ENCODE results near the gene CADPS. TPM values are rescaled to one million over a fixed set of nuclear protein-coding genes. Genes with fewer than 3 reads are reported as not detected.

The CADPS gene
- total RNA-seq, 1 experiment from 2014 or later, result not detected

DNA sequence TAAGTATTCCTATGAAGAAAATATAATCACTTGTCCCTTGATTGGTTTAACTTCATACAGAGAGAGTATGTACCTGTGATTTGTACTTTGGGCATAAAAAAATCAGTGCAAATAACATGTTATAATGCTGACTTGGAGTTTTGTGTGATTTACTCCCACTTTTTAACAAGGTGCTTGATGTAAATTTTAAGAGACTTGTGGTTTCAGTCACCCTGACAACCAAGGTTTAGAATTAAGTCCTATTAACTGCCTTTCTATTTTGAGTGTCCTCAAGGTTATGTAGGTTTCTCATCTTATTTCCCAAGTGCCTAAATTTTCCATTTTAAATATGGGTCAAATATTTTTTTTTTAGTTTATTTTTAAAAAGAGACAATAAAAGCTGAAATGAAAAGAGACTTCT is 244.6 kb downstream of the CADPS start:
- TF ChIP-seq, protein P1, sequence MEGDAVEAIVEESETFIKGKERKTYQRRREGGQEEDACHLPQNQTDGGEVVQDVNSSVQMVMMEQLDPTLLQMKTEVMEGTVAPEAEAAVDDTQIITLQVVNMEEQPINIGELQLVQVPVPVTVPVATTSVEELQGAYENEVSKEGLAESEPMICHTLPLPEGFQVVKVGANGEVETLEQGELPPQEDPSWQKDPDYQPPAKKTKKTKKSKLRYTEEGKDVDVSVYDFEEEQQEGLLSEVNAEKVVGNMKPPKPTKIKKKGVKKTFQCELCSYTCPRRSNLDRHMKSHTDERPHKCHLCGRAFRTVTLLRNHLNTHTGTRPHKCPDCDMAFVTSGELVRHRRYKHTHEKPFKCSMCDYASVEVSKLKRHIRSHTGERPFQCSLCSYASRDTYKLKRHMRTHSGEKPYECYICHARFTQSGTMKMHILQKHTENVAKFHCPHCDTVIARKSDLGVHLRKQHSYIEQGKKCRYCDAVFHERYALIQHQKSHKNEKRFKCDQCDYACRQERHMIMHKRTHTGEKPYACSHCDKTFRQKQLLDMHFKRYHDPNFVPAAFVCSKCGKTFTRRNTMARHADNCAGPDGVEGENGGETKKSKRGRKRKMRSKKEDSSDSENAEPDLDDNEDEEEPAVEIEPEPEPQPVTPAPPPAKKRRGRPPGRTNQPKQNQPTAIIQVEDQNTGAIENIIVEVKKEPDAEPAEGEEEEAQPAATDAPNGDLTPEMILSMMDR (conservative IDR thresholded peaks at IDR 0.05; ENCODE audit: low read depth, low read length), result no peak
- TF ChIP-seq EZH2 (IDR thresholded peaks at IDR 0.05; ENCODE audit: borderline replicate concordance, low read depth, low read length, poor library complexity, severe bottlenecking), result no peak
- Histone ChIP-seq H3K36me3 (ENCODE audit: insufficient read depth, low read length, poor library complexity, severe bottlenecking) (no peaks in the 10 kb centered on the region), H3K4me1 (ENCODE audit: insufficient read depth, low read length, poor library complexity, severe bottlenecking) (no peaks in the 10 kb centered on the region), H3K27me3 (replicated peaks; ENCODE audit: insufficient read depth, low read depth, low read length, poor library complexity) (peaks cover 4% of the 10 kb centered on the region), H3K9me3 (ENCODE audit: low read depth, low read length, poor library complexity, severe bottlenecking) (no peaks in the 10 kb centered on the region), H3K4me3 (ENCODE audit: low read depth, low read length, poor library complexity, severe bottlenecking) (no peak overlapping the region), H3K27ac (ENCODE audit: low read depth, low read length, poor library complexity, severe bottlenecking) (no peak overlapping the region)
- no TSS peak for BruUV-seq (replicated peaks)
- no peak for DNase-seq (ENCODE audit: low spot score)
- ChIA-PET POLR2A (ENCODE audit: low non-redundant PET) (no interaction called here), CTCF (no interaction called here)
- intact Hi-C loops (cut with micrococcal nuclease; ENCODE audit: unreplicated experiment), result no loop called here

DNA sequence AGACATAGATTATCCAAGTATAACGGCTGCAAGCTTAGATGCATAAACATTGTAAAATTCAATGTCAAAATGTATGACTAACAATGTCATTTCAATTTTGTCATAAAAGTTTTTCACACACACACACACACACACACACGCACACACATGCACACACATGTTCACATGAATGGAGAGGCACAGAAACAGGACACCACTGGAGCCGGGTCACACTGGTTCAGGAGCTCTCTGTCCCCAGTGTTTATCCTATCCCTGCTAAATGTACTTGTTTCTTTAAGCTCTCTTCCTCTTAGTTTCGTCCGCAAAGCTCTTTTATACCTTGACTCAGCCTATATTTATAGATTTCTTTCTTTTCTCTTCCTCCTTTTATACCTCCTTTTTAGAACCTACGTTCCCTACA is 249.9 kb downstream of the CADPS start:
- H3K9me3 ChIP-seq (ENCODE audit: low read depth, low read length, poor library complexity, severe bottlenecking), result no peaks in the 10 kb centered on the region
- H3K4me1 ChIP-seq (ENCODE audit: insufficient read depth, low read length, poor library complexity, severe bottlenecking), result no peaks in the 10 kb centered on the region
- no peak overlapping the region for H3K27ac ChIP-seq (ENCODE audit: low read depth, low read length, poor library complexity, severe bottlenecking)
- TF ChIP-seq, protein P1 (conservative IDR thresholded peaks at IDR 0.05; ENCODE audit: low read depth, low read length), result no peak
- no peak for TF ChIP-seq EZH2 (IDR thresholded peaks at IDR 0.05; ENCODE audit: borderline replicate concordance, low read depth, low read length, poor library complexity, severe bottlenecking)
- no peak overlapping the region for H3K4me3 ChIP-seq (ENCODE audit: low read depth, low read length, poor library complexity, severe bottlenecking)
- intact Hi-C loops (cut with micrococcal nuclease; ENCODE audit: unreplicated experiment), result loop anchor here (10.0 kb wide), 1 partner anchor 710 kb away; no protein-coding TSS in a partner anchor
- CTCF ChIA-PET, result no interaction called here
- no TSS peak for BruUV-seq (replicated peaks)
- H3K27me3 ChIP-seq (replicated peaks; ENCODE audit: insufficient read depth, low read depth, low read length, poor library complexity), result no peaks in the 10 kb centered on the region
- no peak for DNase-seq (ENCODE audit: low spot score)
- no peaks in the 10 kb centered on the region for H3K36me3 ChIP-seq (ENCODE audit: insufficient read depth, low read length, poor library complexity, severe bottlenecking)
- POLR2A ChIA-PET (ENCODE audit: low non-redundant PET), result no interaction called here

DNA sequence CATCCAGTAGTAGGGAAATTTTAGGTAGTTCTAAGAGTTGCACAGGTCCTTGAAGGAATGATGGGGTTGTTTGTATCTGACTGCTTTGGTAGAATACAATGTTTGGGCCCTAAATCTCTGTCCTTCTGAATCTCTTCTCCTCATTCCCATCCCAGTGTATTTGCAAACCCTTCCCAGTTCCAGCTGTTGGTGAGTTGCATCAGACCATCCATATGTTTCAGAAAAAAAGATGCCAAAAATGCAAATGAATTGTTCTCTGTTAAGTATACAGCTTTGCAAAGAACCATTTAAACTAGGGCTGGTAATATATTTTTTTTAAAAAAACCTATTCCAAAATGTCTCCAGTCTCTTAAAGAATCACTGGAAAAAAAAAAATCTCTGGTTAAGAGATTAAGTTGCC is 251.0 kb downstream of the CADPS start:
- no TSS peak for BruUV-seq (replicated peaks)
- ChIA-PET POLR2A (ENCODE audit: low non-redundant PET) (interaction anchor here (0.6 kb wide), 1 partner anchor 187 kb away, joined by 8 read pairs; no protein-coding TSS in a partner anchor), CTCF (no interaction called here)
- DNase-seq (ENCODE audit: low spot score), result no peak
- Histone ChIP-seq H3K27me3 (replicated peaks; ENCODE audit: insufficient read depth, low read depth, low read length, poor library complexity) (no peaks in the 10 kb centered on the region), H3K9me3 (ENCODE audit: low read depth, low read length, poor library complexity, severe bottlenecking) (no peaks in the 10 kb centered on the region), H3K36me3 (ENCODE audit: insufficient read depth, low read length, poor library complexity, severe bottlenecking) (no peaks in the 10 kb centered on the region), H3K27ac (ENCODE audit: low read depth, low read length, poor library complexity, severe bottlenecking) (no peak overlapping the region), H3K4me3 (ENCODE audit: low read depth, low read length, poor library complexity, severe bottlenecking) (no peak overlapping the region), H3K4me1 (ENCODE audit: insufficient read depth, low read length, poor library complexity, severe bottlenecking) (no peaks in the 10 kb centered on the region)
- intact Hi-C loops (cut with micrococcal nuclease; ENCODE audit: unreplicated experiment), result loop anchor here (10.0 kb wide), 1 partner anchor 711 kb away; no protein-coding TSS in a partner anchor
- TF ChIP-seq, protein P1 (conservative IDR thresholded peaks at IDR 0.05; ENCODE audit: low read depth, low read length), result no peak
- TF ChIP-seq EZH2 (IDR thresholded peaks at IDR 0.05; ENCODE audit: borderline replicate concordance, low read depth, low read length, poor library complexity, severe bottlenecking), result no peak

Data from A673 (cell line).